ENCODE results near the gene DUSP28. TPM values are rescaled to one million over a fixed set of nuclear protein-coding genes. Genes with fewer than 3 reads are reported as not detected.

The DUSP28 gene
- total and polyA plus RNA-seq, 2 of the 8 experiments (the other 6 are each of a cell fraction or from before 2014, with no cell fraction given), result 2.1 to 2.3 TPM

DNA sequence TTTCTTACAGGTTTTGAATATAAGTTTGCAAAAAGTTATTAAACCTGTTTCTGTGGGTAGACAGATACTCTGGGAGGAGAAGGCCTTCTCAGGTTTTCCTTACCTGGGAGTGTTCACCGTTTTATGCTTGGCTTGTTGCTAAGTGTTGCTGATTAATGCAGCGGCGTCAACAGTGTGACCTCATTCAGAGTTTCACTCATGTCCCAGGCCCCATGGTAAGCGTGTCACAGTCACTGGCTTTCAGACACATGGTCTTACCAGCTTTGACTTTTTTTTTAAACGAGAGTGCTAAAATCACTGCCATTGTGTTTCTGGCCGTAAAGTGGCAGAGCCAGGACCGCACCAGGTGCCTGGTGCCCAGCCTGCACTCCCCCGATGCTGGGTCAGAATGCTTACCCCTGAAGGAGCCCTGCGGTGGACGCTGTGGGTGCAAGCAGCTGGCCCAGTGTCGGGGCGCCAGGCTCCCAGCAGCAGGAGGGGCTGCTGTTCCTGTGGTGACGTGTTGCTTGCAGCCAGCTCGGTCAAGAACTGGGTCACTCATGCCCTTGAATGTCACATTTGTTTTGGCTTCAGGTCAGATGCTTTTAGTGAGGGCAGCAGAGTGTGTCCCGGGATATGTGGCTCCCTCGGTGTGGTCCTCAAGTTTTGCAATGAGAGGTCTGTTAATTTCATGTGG lies 29.8 kb downstream of the DUSP28 start (continued):
- TF ChIP-seq, protein P1, sequence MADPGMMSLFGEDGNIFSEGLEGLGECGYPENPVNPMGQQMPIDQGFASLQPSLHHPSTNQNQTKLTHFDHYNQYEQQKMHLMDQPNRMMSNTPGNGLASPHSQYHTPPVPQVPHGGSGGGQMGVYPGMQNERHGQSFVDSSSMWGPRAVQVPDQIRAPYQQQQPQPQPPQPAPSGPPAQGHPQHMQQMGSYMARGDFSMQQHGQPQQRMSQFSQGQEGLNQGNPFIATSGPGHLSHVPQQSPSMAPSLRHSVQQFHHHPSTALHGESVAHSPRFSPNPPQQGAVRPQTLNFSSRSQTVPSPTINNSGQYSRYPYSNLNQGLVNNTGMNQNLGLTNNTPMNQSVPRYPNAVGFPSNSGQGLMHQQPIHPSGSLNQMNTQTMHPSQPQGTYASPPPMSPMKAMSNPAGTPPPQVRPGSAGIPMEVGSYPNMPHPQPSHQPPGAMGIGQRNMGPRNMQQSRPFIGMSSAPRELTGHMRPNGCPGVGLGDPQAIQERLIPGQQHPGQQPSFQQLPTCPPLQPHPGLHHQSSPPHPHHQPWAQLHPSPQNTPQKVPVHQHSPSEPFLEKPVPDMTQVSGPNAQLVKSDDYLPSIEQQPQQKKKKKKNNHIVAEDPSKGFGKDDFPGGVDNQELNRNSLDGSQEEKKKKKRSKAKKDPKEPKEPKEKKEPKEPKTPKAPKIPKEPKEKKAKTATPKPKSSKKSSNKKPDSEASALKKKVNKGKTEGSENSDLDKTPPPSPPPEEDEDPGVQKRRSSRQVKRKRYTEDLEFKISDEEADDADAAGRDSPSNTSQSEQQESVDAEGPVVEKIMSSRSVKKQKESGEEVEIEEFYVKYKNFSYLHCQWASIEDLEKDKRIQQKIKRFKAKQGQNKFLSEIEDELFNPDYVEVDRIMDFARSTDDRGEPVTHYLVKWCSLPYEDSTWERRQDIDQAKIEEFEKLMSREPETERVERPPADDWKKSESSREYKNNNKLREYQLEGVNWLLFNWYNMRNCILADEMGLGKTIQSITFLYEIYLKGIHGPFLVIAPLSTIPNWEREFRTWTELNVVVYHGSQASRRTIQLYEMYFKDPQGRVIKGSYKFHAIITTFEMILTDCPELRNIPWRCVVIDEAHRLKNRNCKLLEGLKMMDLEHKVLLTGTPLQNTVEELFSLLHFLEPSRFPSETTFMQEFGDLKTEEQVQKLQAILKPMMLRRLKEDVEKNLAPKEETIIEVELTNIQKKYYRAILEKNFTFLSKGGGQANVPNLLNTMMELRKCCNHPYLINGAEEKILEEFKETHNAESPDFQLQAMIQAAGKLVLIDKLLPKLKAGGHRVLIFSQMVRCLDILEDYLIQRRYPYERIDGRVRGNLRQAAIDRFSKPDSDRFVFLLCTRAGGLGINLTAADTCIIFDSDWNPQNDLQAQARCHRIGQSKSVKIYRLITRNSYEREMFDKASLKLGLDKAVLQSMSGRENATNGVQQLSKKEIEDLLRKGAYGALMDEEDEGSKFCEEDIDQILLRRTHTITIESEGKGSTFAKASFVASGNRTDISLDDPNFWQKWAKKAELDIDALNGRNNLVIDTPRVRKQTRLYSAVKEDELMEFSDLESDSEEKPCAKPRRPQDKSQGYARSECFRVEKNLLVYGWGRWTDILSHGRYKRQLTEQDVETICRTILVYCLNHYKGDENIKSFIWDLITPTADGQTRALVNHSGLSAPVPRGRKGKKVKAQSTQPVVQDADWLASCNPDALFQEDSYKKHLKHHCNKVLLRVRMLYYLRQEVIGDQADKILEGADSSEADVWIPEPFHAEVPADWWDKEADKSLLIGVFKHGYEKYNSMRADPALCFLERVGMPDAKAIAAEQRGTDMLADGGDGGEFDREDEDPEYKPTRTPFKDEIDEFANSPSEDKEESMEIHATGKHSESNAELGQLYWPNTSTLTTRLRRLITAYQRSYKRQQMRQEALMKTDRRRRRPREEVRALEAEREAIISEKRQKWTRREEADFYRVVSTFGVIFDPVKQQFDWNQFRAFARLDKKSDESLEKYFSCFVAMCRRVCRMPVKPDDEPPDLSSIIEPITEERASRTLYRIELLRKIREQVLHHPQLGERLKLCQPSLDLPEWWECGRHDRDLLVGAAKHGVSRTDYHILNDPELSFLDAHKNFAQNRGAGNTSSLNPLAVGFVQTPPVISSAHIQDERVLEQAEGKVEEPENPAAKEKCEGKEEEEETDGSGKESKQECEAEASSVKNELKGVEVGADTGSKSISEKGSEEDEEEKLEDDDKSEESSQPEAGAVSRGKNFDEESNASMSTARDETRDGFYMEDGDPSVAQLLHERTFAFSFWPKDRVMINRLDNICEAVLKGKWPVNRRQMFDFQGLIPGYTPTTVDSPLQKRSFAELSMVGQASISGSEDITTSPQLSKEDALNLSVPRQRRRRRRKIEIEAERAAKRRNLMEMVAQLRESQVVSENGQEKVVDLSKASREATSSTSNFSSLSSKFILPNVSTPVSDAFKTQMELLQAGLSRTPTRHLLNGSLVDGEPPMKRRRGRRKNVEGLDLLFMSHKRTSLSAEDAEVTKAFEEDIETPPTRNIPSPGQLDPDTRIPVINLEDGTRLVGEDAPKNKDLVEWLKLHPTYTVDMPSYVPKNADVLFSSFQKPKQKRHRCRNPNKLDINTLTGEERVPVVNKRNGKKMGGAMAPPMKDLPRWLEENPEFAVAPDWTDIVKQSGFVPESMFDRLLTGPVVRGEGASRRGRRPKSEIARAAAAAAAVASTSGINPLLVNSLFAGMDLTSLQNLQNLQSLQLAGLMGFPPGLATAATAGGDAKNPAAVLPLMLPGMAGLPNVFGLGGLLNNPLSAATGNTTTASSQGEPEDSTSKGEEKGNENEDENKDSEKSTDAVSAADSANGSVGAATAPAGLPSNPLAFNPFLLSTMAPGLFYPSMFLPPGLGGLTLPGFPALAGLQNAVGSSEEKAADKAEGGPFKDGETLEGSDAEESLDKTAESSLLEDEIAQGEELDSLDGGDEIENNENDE (IDR thresholded peaks at IDR 0.05; ENCODE audit: insufficient replicate concordance, low read length), result no peak
- TF ChIP-seq GTF2F1 (IDR thresholded peaks at IDR 0.05; ENCODE audit: borderline replicate concordance, low read depth, low read length) (no peak), HDAC6 (IDR thresholded peaks at IDR 0.05; ENCODE audit: low read depth, low read length) (no peak), SIX5 (IDR thresholded peaks at IDR 0.05; ENCODE audit: low read depth, low read length) (no peak)

Data from H1 (cell line).